Esophagus muscularis mucosa (tissue), 4 donors: Measurements from ENCODE around the gene RPP25.

Experiments used
- EP300 ChIP-seq: sonication (generic); formaldehyde crosslinking; IDR thresholded peaks from one replicate; pipeline ENCODE4 v1.6.1; 2017; ENCODE audit warnings: antibody characterized with exemption
- POLR2A ChIP-seq: fragments of 450-650 bp; IDR thresholded peaks from one replicate; pipeline ENCODE4 v1.6.1; 2017; ENCODE audit warnings: antibody characterized with exemption, moderate library complexity, mild to moderate bottlenecking, low read depth
- TF ChIP-seq, protein P1 (sequence below), 3 experiments: fragments of 200-600 bp in 2 of 3; fragments of 450-650 bp in 1 of 3; sonication (generic) in 2 of 3; IDR thresholded peaks; one replicate each; pipeline ENCODE4 v1.5.1; 2017 to 2019; ENCODE audit warnings: antibody characterized with exemption in 3 of 3, mild to moderate bottlenecking in 2 of 3, moderate library complexity in 1 of 3

DNA sequence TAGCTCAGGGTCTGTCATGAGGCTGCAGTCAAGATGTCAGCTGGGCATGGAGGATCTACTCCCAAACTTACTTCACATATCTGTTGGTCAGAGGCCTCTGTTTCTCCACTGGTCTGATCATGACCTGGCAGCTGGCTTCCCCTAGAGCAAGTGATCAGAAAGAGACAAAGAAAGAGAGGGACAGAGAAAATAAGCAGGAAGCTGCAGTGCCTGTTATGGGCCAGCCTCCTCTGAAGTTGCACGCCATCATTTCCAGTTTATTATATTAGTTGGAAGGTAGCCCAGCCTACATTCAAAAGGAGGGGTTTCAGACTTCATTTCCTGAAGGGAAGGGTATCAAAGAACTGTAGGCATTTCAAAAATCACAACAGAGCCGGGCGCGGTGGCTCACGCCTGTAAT, 5.0 kb upstream of the RPP25 start:
- no peak for TF ChIP-seq POLR2A
- no peak for TF ChIP-seq EP300
- TF ChIP-seq, protein P1, sequence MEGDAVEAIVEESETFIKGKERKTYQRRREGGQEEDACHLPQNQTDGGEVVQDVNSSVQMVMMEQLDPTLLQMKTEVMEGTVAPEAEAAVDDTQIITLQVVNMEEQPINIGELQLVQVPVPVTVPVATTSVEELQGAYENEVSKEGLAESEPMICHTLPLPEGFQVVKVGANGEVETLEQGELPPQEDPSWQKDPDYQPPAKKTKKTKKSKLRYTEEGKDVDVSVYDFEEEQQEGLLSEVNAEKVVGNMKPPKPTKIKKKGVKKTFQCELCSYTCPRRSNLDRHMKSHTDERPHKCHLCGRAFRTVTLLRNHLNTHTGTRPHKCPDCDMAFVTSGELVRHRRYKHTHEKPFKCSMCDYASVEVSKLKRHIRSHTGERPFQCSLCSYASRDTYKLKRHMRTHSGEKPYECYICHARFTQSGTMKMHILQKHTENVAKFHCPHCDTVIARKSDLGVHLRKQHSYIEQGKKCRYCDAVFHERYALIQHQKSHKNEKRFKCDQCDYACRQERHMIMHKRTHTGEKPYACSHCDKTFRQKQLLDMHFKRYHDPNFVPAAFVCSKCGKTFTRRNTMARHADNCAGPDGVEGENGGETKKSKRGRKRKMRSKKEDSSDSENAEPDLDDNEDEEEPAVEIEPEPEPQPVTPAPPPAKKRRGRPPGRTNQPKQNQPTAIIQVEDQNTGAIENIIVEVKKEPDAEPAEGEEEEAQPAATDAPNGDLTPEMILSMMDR (IDR thresholded peaks at IDR 0.05) = no peak
